Neutrophil (primary cell): ENCODE measurements around the gene ATP5F1E.

ENCODE experiments used
- H3K27ac ChIP-seq: fragments of 200-600 bp; sonication (generic); 2 replicates; pipeline ENCODE4 v1.5.1; 2016; ENCODE audit warnings: mild to moderate bottlenecking, moderate library complexity
- H3K27me3 ChIP-seq: fragments of 200-600 bp; sonication (generic); 2 replicates; pipeline ENCODE4 v1.6.0; 2016; ENCODE audit warnings: mild to moderate bottlenecking
- H3K36me3 ChIP-seq: fragments of 200-600 bp; sonication (generic); 2 replicates; pipeline ENCODE4 v1.5.1; 2017
- H3K4me1 ChIP-seq, 2 experiments: fragments of 200-600 bp in 1 of 2; sonication (generic) in 1 of 2; 1 replicate in 1 of 2; 2 replicates in 1 of 2; pipeline versions ENCODE4 v1.5.1 to v1.6.1; 2013 to 2016; ENCODE audit warnings: low read depth in 1 of 2, low read length in 1 of 2, mild to moderate bottlenecking in 1 of 2, moderate library complexity in 1 of 2; ENCODE audit not compliant: control insufficient read depth in 1 of 2, insufficient read depth in 1 of 2
- H3K4me3 ChIP-seq, 2 experiments: fragments of 200-600 bp in 1 of 2; sonication (generic) in 1 of 2; 1 replicate in 1 of 2; 2 replicates in 1 of 2; pipeline ENCODE4 v1.5.1; 2013 to 2016; ENCODE audit warnings: low read depth in 1 of 2, low read length in 1 of 2, mild to moderate bottlenecking in 1 of 2, moderate library complexity in 1 of 2
- H3K9me3 ChIP-seq: fragments of 200-600 bp; sonication (generic); 2 replicates; pipeline ENCODE4 v1.5.1; 2016
- CTCF ChIP-seq: fragments of 200-600 bp; sonication (generic); IDR thresholded peaks from 2 replicates; pipeline ENCODE4 v1.5.1; 2016; ENCODE audit warnings: antibody characterized with exemption

Gene ATP5F1E

GRCh38 chr20:59048681-59049030 lies 16.5 kb upstream of the ATP5F1E start:
- Histone ChIP-seq H3K4me3 (no peak overlapping the region), H3K27ac (no peak overlapping the region)

GRCh38 chr20:59047938-59048680 lies 16.0 kb upstream of the ATP5F1E start:
- no peak for TF ChIP-seq CTCF
- Histone ChIP-seq H3K9me3 (no peaks in the 10 kb centered on the region), H3K36me3 (no peaks in the 10 kb centered on the region), H3K27me3 (peaks cover 34% of the 10 kb centered on the region), H3K4me3 (no peak overlapping the region), H3K27ac (no peak overlapping the region), H3K4me1 (peaks cover 8 to 13% of the 10 kb centered on the region in 2 experiments)

More at GRCh38 chr20:59048681-59049030, 16.5 kb upstream of the ATP5F1E start:
- no peak for TF ChIP-seq CTCF
- H3K9me3 ChIP-seq, result no peaks in the 10 kb centered on the region
- H3K27me3 ChIP-seq, result peaks cover 40% of the 10 kb centered on the region
- peaks cover 3 to 7% of the 10 kb centered on the region in 2 experiments for H3K4me1 ChIP-seq
- no peaks in the 10 kb centered on the region for H3K36me3 ChIP-seq

GRCh38 chr20:59046862-59047261 lies 14.7 kb upstream of the ATP5F1E start:
- Histone ChIP-seq H3K4me3 (no peak overlapping the region), H3K36me3 (no peaks in the 10 kb centered on the region), H3K27me3 (peaks cover 22% of the 10 kb centered on the region), H3K27ac (no peak overlapping the region), H3K9me3 (no peaks in the 10 kb centered on the region), H3K4me1 (peaks cover 16 to 18% of the 10 kb centered on the region in 2 experiments)
- TF ChIP-seq CTCF, result no peak

GRCh38 chr20:59044796-59045195 lies 12.7 kb upstream of the ATP5F1E start:
- H3K4me3 ChIP-seq, result no peak overlapping the region
- no peaks in the 10 kb centered on the region for H3K9me3 ChIP-seq
- H3K27me3 ChIP-seq, result peaks cover 10% of the 10 kb centered on the region
- H3K36me3 ChIP-seq, result no peaks in the 10 kb centered on the region
- no peak for TF ChIP-seq CTCF
- peaks cover 22 to 29% of the 10 kb centered on the region in 2 experiments for H3K4me1 ChIP-seq
- no peak overlapping the region for H3K27ac ChIP-seq

GRCh38 chr20:59044295-59044694 lies 12.2 kb upstream of the ATP5F1E start:
- Histone ChIP-seq H3K27me3 (peaks cover 5% of the 10 kb centered on the region), H3K4me3 (no peak overlapping the region), H3K9me3 (no peaks in the 10 kb centered on the region), H3K36me3 (no peaks in the 10 kb centered on the region), H3K27ac (no peak overlapping the region), H3K4me1 (peaks cover 22 to 29% of the 10 kb centered on the region in 2 experiments)
- TF ChIP-seq CTCF, result no peak
